ENCODE results near the gene DDIT4.

GRCh38 chr10:72303424-72304128 lies 29.9 kb downstream of the DDIT4 start:
- TF ChIP-seq SIN3A (IDR thresholded peaks at IDR 0.05; ENCODE audit: borderline replicate concordance, insufficient read depth, low read length), result no peak
- TF ChIP-seq POLR2AphosphoS5 (IDR thresholded peaks at IDR 0.05; ENCODE audit: low read depth, low read length), result no peak
- no peak for TF ChIP-seq TAF1 (IDR thresholded peaks at IDR 0.05; ENCODE audit: borderline replicate concordance, insufficient read depth, low read length)
- TF ChIP-seq REST (IDR thresholded peaks at IDR 0.05; ENCODE audit: insufficient read depth in 1 of 2, low read depth in 2 of 2, low read length in 2 of 2), result no peak

Measured in PFSK-1 (cell line).